GM20000 (cell line): ENCODE data around the gene RENBP.

Experiments
- DNase-seq: peaks from one replicate; pipeline ENCODE4 v3.0.0; 2012; ENCODE audit warnings: low spot score
- TF ChIP-seq, protein P1 (sequence below): IDR thresholded peaks from 2 replicates; pipeline ENCODE4 v1.5.1; 2012; ENCODE audit warnings: mild to moderate bottlenecking, control low read depth; ENCODE audit errors: extremely low read depth, missing control alignments

Gene RENBP

DNA sequence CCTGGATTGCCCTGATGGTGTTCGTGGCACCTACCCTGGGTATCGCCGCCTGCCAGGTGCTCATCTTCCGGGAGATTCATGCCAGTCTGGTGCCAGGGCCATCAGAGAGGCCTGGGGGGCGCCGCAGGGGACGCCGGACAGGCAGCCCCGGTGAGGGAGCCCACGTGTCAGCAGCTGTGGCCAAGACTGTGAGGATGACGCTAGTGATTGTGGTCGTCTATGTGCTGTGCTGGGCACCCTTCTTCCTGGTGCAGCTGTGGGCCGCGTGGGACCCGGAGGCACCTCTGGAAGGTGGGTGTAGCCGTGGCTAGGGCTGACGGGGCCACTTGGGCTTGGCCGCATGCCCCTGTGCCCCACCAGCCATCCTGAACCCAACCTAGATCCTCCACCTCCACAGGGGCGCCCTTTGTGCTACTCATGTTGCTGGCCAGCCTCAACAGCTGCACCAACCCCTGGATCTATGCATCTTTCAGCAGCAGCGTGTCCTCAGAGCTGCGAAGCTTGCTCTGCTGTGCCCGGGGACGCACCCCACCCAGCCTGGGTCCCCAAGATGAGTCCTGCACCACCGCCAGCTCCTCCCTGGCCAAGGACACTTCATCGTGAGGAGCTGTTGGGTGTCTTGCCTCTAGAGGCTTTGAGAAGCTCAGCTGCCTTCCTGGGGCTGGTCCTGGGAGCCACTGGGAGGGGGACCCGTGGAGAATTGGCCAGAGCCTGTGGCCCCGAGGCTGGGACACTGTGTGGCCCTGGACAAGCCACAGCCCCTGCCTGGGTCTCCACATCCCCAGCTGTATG, 38.1 kb downstream of the RENBP start:
- TF ChIP-seq, protein P1, sequence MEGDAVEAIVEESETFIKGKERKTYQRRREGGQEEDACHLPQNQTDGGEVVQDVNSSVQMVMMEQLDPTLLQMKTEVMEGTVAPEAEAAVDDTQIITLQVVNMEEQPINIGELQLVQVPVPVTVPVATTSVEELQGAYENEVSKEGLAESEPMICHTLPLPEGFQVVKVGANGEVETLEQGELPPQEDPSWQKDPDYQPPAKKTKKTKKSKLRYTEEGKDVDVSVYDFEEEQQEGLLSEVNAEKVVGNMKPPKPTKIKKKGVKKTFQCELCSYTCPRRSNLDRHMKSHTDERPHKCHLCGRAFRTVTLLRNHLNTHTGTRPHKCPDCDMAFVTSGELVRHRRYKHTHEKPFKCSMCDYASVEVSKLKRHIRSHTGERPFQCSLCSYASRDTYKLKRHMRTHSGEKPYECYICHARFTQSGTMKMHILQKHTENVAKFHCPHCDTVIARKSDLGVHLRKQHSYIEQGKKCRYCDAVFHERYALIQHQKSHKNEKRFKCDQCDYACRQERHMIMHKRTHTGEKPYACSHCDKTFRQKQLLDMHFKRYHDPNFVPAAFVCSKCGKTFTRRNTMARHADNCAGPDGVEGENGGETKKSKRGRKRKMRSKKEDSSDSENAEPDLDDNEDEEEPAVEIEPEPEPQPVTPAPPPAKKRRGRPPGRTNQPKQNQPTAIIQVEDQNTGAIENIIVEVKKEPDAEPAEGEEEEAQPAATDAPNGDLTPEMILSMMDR = no peak
- no peak for DNase-seq

DNA sequence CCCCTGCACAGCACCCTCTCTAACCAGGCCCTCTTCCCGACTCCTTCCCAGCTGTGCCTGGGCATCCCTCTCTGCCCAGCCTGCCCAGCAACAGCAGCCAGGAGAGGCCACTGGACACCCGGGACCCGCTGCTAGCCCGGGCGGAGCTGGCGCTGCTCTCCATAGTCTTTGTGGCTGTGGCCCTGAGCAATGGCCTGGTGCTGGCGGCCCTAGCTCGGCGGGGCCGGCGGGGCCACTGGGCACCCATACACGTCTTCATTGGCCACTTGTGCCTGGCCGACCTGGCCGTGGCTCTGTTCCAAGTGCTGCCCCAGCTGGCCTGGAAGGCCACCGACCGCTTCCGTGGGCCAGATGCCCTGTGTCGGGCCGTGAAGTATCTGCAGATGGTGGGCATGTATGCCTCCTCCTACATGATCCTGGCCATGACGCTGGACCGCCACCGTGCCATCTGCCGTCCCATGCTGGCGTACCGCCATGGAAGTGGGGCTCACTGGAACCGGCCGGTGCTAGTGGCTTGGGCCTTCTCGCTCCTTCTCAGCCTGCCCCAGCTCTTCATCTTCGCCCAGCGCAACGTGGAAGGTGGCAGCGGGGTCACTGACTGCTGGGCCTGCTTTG, 38.9 kb downstream of the RENBP start:
- TF ChIP-seq, protein P1 = no peak
- no peak for DNase-seq

DNA sequence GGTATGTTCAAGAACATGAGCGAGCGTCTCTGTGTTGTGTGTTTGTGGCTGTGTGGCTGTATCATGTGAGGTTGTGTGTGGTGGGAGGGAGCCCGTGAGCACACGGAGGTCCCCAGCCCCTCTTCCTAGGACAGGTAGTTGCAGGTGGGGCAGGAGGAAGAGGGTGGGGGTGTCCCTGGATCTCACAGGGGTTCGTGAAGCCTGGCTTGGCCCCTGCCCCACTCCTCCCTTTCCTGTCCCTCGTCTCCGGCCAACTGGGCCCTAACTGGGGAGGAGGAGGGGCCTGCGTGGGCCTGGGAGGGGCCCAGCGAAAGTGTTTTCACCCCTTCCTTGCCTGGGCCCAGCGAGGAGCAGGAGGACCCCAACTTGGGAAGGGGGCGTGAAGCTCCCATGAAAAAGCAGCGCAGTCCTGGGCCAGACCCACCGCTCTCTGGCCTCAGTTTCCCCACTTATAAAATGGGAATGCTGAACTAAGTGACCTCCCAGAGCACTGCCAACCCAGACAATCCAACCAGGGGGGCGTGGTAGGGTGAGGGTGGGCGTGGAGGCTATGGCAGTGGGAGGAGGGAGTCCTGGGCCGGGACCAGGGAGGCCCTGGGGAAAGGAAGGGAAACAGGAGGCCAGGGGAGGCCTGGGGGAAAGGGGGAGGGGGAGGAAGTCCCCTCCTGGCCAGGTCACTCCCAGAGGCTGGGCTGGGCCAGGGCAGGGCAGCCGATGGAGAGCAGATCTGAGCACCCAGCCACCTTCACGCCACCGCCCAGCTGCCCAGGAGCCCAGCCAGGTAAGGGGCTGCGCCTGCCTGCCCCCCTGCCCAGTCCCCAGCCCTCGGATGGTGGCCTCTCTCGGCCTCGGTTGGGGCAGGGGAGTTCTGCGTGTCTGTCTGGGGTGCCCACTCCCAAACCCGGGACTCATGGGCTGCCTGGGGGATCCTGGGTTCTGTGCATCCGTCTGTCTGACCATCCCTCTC, 40.2 kb downstream of the RENBP start, which contains the start of gene AVPR2:
Gene AVPR2, plus strand, starts transcription at position 683 of the 967 bp plus-strand sequence. CDS start 473 bp downstream, outside the sequence.
- TF ChIP-seq, protein P1 = no peak

DNA sequence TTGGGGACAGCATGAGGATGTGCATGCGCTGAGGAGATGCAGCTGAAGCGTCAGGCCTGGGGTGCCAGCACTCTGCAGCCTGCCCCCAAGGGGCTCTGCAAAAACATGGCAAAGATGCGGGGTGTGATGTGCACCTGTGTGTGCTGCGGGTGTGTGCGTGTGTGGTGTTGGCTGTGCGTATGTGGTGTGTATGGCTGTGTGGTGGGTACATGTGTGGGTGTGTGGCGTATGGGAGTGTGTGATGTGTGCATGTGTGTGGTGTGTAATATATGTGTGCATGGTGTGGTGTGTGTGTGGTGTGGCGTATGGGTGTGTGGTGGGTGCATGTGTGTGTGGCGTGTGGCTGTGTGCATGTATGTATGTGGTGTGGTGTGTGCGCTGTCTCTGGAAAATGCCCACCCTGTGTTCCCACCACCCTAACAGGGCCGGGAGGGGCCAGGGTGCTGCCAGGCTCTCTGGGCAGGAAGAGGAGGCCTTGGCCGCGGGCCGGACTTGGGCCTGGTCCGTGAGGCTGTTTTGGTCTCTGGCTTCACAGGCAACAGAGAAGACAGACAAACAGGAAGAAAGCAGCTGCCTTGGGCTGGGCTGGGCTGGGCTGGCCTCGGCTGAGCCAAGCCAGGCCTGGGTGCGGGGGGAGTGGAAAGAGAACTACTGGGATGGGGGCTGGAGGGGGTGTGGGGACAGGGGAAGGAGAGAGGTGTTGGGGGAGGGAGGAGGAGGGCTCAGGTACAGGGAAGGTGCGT, 41.0 kb downstream of the RENBP start:
- TF ChIP-seq, protein P1 = no peak
- DNase-seq = no peak

More for the DNA sequence above, 40.2 kb downstream of the RENBP start, which contains the start of gene AVPR2:
- DNase-seq = no peak

DNA sequence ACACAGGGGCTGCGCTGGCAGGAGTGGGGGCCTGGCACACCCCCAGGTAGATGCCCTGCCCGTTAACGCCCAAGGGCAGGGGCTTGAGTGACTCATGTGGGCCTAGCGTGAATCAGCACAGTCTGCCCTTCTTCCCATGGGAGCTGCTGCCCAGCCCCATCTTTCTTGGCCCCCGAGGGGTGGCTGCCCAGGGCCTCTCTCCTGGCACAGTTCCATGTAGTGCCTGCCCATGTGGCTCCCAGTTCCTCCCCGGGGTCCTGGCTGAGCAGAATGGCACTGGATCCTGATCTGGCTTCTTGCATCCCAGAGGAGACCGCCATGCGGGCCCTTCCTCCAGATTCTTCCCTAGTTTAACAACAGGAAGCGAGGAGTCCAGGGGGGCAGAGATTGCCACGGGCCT, 42.1 kb downstream of the RENBP start:
- TF ChIP-seq, protein P1 = no peak
- no peak for DNase-seq

DNA sequence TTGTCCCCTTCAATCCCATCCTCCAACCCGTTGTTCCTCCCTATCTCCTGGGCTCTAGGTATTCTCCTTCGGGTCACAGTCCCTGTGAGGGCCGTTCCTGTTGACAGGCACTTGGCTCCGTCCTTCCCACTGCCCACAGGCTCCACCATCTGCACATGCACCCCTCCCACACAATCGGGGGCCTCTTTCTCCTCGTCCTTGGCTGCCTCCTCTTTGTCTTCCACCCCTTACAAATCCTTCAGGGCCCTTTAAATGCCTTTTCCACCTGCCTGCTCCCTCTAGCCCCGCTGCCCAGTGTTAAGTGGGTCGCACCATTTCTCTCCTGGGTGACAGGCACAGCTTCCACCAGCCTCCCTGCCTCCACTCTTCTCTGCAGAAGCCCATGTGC, 42.7 kb downstream of the RENBP start:
- TF ChIP-seq, protein P1 = no peak
- no peak for DNase-seq
